Activated naive CD4-positive, alpha-beta T cell treated with Interleukin-2 at 50 U/mL for 16 hours (primary cell): ENCODE data around the gene MOGAT2.
"Not testable (repeated sequence)": the region's sequence is repeated elsewhere in the genome, so short reads cannot be mapped to it uniquely, and the experiment has no call there.

Experiments
- DNase-seq: peaks from one replicate; pipeline ENCODE4 v3.0.0-alpha.2; 2020

MOGAT2 gene

DNA sequence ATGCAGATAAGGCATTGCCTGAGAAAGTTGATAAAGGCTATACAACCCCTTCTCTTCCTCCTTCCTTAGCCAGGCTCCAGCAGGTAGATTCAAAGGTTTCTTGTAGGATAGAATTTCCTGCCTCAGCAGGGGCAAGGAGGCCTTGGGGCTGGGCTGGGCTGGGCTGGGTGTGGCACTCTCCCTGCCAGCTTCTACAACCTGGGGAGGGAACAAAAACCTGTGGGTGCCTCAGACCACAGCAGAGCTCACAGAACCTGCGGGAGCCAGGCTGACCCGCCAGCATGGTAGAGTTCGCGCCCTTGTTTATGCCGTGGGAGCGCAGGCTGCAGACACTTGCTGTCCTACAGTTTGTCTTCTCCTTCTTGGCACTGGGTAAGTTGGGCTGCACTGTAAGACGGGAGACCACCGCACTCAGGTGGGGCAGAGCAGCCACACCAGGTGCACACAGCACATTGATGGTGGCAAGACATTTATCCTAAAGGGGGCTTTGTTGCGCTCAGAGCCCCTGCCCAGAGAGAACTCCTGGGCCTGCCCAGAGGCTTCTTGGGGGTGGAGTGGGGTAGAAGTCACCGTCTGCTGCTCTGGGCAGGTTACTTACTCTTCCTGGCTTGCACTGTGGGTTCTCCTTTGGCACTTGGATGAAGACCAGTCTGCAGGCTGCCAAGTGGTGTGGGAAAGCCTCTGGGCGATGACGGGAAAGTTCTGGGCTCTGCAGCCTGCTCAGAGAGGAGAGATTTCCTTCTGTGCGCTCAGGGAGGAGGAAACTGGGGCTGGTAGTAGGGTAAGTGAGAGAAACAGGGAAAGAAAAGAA lies at the start of gene MOGAT2:
MOGAT2 (plus strand) TSS at position 231 of the 811 bp plus-strand sequence; CDS start at position 282, 51 bp downstream.
- DNase-seq = no peak

DNA sequence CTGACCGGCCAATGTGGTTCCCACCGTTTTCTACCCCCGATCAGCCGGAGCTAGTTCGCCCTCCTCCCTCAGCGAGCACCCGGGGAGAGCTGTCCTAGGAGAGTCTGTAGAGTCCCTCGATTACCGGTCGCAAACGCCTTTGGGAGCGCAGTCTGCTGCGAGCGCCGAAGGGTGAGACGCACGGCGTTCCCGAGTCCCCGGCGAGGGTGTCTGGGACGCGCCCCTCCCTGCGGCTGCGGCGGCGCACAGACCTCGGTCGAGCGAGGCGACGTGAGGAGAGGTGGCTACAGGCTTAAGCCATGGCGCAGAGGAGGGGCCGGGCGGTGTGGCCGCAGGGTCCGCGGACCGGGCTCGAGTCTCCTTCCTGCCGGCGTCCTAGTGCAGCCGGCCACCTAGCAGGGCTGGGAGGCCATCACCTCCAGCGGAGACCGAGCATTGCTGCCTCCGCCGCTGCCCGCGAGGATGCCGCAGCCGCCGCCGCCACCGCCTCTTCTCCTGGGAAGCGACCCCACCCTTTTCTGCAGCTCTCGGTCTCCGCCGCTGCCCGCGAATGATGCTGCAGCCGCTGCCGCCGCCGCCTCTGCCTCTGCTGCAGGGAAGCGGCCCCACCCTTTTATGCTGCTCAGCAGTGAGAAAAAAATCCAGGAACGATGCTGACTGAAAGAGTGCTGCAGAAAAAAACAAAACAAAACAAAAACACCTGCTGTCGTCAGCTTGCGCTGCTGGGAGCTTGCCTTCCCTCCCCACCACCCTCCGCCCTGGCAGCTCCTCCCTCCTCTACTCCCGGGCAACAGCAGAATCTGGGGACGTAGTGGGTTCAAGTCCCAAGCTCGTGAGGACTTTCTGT lies 49.0 kb upstream of the MOGAT2 start, which contains the start of gene MAP6:
MAP6 (minus strand) TSS at position 588 of the 847 bp plus-strand sequence. CDS start 669 bp downstream, outside the sequence.
- peak; percentile 35 for DNase-seq

DNA sequence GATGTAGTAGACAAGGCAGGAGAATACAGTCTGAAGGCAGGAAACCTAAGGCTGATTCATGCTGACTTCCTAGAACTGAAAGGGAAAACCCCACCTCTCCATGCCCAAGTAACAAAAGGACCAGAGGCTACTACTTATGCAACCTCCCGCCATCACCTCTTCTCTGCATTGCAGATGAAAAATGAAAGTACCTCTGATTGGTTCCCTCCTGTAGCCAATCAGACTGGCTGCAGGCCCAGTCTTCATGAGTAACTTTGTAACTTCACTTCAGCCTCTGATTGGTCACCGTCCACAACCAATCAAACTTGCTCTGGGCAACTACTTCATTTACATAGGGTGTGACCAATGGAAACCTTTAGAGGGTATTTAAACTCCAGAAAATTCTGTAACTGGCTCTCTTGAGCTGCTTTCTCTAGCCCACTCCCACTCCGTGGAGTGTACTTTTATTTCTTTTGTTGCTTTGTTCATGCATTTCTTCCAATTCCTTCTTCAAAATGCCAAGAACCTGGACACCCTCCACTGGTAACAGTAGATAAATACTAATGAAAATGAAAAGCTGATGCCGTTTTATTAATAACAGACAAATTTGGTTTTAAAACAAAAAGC lies 43.6 kb upstream of the MOGAT2 start:
- peak; percentile 24 for DNase-seq

DNA sequence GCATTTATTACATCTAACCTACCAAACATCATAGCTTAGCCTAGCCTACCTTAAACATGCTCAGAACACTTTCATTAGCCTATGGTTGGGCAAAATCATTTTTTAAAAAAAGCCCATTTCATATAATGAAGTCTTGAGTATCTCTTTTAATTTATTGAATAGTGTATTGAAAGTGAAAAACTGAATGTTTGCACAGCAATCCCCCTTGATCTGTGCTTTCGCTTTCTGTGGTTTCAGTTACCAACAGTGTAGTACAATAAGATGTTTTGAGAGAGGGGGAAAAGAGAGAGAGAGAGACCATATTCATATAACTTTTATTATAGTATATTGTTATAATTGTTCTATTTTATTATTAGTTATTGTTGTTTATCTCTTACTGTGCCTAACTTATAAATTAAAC lies 40.4 kb upstream of the MOGAT2 start:
- DNase-seq = no peak

DNA sequence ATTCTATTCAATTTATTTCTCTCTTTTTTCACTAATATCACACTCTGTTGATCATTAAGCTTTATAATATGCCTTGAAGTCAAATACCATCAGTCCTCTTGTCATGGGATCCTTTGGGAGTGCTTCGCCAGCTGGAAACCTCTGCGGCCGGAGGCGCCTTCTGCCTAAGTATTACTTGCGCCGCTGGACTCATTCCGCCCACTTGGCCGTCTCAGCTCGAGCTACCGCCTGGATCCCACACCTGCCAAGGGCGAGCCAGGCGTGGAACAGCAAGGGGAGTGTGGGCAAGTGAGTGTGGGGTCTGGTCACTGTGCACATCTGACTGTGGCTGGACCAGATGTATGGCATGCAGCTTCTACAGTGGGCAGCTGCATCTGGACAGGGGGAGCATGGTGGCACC lies 39.7 kb upstream of the MOGAT2 start:
- DNase-seq = no peak

DNA sequence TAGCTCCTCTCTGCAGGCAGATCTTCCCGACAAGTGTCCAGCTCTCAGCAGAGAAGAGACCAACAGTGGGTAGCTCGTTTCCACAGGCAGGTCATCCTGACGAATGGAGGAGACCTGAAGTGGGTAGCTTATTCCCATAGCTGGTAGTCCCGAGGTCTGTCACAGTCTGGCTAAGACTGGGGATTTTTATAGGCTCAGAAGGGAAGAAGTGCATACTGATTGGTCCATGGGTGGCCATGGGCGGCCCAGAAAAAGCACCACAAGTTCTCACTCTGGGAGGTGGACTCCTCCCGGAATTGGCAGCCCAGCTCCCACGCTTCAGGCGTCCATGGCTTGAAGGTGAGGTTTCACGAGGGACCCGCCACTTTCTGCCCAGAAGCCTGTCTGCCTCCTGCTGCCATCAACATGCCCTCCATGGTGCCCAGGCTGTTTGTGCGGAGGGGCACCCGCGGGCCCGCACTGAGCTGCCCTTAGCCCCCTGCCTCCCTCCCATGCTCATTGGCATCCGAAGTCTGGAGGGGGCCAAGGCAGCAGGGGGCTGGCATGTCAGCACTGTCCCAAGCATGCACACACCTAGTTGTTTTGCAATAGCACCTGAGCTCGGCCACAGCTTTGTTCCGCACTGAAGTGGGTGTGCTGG lies 38.9 kb upstream of the MOGAT2 start:
- DNase-seq = no peak

DNA sequence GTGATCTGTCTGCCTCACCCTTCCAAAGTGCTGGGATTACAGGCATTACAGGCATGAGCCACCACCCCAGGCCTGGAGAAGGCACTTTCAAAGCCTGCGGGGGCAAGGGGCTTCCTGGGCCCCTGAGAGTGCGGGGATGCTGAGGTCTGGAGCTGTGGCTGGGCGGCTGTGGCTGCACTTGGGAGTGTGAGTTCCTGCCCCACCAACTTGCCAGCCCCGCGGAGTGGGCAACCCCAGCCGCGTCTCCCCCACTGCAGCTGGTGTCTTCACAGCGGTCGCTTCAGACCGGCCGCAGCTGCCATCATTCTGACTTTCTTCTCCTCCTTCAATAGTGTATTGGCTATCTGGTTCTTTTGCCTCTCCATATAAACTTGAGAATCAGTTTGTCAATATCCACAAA lies 38.1 kb upstream of the MOGAT2 start:
- DNase-seq = no peak

DNA sequence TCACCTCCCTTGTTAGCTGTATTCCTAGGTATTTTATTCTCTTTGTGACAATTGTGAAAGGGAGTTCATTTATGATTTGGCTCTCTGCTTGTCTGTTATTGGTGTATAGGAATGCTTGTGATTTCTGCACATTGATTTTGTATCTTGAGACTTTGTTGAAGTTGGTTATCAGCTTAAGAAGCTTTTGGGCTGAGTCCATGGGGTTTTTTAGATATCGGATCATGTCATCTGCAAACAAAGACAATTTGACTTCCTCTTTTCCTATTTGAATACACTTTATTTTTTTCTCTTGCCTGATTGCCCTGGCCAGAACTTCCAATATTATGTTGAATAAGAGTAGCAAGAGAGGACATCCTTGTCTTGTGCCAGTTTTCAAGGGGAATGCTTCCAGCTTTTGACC lies 33.8 kb upstream of the MOGAT2 start:
- not testable (repeated sequence) for DNase-seq

DNA sequence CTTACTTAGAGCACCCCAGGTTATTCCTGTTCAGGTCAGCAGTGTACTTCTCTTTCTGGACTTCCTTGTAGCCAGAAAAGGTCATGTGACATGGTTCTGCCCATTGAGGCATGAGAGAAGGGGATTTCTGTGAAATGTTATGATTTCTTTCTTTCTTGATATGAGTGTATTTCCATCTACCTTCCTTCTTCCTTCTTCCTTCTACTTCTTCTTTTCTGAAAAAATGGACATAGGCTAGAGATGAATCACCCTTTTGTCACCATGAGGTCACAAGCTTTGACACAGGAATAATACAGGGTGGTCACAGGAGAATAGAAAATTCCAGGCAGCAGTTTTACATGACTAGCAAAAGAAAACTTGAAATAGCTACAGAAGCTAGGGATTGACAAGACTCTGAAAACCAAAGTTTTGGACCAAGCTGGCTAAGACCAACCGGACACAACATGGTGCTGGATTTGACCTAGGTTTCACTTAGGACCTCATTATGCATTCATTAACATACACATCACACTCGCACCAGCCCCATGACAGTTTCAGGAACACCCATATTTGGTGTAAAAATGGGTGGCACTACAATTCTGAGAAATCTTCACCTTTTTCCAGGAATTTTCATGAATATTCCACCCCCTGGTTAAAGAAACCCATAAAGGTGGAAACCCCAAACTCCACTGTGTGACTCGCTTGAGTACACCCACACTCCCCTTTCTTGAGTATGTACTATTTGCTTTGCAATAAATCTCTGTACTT lies 27.6 kb upstream of the MOGAT2 start:
- no peak for DNase-seq

DNA sequence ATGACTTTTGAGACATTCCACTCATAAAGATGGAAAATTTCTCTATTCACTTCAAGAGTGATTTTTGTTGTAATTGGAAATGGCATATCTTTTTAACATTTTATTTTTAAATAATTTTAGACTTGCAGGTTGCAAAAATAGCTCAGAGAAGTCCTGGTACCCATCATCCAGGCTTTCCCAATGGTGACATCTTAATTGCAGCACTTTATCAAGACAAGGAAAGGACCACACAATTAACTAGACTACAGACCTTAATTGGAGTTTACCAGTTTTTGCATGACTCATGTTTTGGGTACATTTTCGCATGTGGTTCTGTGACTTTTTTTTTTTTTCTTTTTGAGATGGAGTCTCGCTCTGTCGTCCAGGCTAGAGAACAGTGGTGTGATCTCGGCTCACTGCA lies 25.8 kb upstream of the MOGAT2 start:
- DNase-seq = no peak

DNA sequence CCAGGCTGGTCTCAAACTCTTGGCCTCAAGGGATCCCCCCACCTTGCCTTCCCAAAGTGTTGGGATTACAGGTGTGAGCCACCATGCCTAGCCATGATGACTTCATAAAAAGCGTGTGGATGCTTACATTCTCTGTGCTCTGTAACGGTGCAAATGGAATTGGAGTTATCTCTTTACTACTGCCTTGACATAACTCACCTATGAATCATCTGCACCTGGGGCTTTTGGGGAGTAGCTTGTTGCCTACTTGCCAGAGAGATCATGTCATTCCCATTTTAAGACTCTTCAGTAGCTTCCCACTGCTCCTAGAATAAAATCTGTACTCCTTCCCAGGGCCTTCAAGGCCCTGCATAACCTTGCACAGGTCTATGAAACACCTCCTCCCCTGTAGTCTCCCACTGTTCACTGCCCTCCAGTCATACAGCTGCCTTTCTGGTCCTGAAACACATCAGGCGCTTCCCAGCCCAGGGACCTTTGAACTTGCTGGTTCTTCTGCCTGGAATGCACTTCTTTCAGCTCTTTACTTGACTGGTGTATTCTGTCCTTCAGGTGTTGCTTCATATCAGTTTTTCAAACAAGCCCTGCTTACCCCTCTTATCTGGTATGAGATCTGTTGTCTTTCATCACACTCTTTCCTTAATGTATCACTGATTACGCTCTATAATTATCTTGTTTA lies 19.6 kb upstream of the MOGAT2 start:
- DNase-seq = no peak

DNA sequence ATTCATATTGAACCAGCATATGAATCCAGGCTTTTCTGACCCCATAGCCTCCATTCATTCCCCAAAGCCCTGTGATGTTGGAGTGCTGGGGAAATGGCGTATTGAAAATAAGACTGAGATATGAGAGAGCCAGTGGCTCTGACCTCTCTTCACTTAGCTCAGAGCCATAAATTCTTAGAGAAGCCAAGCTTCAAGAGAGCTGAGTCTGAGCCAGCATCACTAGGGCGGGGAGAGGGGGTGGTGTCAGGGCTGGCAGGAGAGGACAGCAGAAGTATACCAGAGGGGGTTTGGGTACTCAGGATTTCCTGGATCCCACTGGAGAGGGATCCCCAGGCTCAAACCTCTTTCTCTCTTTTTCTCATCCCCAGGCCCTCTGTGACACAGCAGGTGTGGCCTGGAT lies 16.7 kb upstream of the MOGAT2 start:
- no peak for DNase-seq

DNA sequence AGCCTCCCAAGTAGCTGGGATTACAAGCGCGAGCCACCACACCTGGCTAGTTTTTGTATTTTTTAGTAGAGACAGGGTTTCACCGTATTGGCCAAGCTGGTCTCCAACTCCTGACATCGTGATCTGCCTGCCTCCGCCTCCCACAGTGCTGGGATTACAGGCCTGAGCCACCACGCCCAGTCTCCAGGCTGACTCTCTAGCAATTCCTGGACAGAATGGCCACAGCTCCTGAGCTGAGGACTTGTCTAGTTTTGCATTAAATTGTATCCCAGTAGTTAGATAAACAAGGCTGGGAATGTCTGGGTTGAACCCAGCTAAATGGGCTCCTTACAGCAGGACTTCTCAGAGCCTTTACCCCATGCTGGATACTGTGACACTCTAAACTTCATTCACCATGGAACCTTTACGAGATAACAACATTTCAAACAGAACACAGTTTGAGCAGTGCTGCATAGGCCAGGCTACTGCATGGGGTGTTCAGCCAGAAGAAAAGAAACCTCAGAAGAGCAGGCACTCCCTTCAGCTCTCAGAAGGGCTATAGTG lies 13.9 kb upstream of the MOGAT2 start:
- DNase-seq = no peak

DNA sequence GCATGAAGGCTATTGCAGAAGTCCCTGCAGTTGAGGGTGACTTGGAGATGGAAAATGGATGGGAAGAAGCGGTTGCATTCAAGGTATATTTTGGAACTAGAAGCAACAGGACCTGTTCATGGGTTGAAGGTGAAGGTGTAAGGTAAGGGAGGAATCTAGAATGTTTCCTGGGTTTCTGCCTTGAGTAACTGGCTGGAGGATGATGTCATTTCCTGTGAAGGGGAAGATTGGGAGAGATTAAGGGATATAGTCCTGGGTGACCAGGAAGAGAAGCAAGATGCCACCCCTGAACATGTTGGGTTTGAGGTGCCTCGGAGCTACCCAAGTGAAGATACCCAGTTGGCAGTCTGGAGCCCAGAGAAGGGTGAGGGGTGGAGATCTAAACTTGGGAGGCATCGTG lies 12.1 kb upstream of the MOGAT2 start:
- no peak for DNase-seq

DNA sequence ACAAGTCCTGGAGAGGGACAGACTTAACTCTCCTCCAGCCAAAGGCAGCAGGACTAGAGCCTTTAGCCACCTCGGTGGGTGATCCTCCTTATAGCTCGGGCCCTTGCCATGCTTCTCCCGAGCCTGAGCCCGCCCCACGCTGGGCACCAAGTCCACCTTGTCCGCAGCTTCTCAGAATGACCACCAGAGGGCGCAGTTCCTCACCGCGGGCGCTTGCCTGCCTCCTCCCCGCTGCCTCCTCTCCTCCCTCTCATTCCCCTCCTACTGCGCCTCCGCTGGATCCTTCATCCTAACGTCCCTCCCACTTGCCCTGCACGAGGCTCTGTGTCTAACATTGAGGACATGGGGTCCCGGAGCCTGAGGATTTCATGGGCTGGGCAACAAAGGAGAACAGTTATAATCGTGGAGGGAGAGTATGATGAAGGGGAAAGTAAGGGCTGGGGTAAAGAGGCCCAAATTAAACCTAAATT lies 11.3 kb upstream of the MOGAT2 start:
- peak; percentile 63 for DNase-seq

DNA sequence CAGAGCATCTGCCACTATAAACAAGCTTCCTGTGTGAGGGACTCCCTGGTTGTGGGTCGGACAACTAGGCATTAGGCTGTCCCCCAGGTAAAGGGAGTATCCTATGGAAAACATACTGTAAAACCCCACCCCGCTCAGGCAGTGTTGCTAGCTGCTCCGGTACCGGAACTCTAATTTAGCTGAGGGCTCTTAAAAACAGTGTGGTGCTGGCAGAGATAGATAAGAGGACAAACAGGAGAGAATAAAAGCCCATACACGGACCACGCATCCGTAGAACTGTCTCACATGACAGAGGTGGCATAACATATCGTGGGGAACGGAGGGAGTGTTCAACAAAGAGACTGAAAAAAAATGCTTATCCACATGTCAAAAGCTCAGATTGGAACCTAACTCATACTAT lies 3.4 kb upstream of the MOGAT2 start:
- DNase-seq = no peak

DNA sequence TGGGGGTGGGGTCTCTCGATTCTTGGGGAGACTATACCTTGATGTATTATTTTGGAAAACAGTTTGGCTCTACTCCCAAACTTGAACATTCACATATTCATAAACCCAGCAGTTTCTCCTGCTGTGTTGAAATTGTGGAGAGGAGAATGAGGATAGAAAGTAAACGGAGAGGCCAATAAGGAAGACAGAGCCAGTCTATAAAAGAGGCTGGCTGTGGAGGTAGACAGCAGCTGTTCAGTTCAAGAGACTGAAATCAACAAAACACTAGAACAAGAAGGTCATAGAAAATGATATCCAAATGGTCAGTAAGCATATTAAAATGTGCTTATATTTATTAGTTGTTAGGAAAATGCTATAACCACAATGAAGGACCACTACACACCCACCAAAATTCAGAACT lies 1.9 kb upstream of the MOGAT2 start:
- DNase-seq = no peak

DNA sequence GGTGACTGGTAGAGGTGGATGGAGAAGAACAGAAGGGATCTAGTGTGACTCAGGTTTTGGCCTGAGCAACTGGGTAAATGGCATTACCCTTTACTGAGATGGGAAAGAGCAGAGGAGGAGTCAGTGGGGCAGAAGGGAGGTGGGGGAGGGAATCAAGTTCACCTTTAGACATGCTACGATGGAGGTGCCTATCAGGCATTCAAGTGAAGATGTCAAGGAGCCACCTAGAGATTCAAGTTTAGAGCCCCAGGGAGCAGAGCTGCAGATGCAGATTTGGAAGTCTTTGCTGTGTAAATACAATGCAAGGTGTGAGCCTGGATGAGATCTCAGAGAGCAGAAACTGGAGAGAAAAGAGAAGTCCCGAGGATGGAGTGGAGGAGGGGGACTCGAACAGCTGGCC lies 979 bp upstream of the MOGAT2 start:
- DNase-seq = no peak

DNA sequence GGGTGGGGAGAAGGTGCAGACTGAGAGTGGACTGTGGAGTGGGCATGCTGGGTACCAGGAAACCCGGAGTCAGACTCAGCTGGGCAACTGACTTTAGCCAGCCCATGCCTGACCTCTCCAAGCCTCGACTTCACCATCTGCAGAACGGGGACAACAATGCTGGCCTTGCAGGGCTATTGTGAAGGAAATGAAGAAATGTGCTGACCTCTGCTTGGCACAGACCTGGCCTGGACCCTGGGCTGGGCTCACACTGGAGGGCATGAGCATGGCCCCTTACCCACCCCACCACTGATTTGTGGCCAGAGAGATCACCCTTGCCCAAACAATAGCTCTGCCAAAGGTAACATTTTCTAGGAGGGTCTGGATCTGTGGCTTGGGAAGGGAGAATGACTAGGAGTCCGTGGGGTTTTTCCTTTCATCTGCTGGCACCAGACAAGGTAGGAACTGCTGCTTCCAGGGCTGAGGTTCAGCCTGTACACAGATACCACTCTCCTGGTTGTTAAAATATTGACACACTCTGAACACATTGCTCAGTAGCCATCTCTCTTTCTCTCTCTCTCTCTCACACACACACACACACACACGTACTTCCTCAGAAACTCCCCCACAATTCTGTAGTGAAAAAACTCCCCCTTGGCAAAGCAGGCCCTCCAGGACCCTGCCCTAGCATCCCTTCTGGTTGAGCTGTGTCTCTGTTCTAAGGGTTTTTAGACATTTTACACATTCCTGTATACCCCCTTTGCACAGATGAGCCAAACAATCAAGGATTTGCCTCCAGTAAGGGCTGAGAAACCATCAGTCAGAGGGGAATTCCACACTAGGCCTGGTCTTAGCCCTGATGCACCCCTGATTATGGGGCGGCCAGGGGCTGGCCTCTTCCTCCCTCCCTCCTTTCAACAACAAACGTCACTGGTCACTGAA lies 1.0 kb downstream of the MOGAT2 start:
- DNase-seq = no peak
